Astrocyte (in vitro differentiated cells and primary cell): ENCODE results near the gene TAS2R5.

Experiments
- CTCF ChIP-seq: IDR thresholded peaks from 2 replicates; pipeline ENCODE4 v1.5.1; 2011; ENCODE audit warnings: low read depth, mild to moderate bottlenecking, inconsistent platforms, low read length, moderate library complexity; ENCODE audit not compliant: insufficient read depth
- EZH2 ChIP-seq: IDR thresholded peaks from 2 replicates; pipeline ENCODE4 v1.6.1; 2012; ENCODE audit warnings: mild to moderate bottlenecking, low read length, inconsistent platforms; ENCODE audit not compliant: insufficient read depth

- TF ChIP-seq CTCF = no peak
- no peak for TF ChIP-seq EZH2
Observed at GRCh38 chr7:141789917-141790316, at the start of gene TAS2R5.
